RWPE2 (cell line): Measurements from ENCODE around the gene MIPEP.

Source experiments
- ATAC-seq: fragments of 200-7000 bp; cut with Tn5 transposase; 3 replicates; pipeline ENCODE4 v1.9.1; 2021; ENCODE audit warnings: low read depth
- DNase-seq: peaks from one replicate; pipeline ENCODE4 v3.0.0-alpha.2; 2020; ENCODE audit warnings: low spot score
- H3K27ac ChIP-seq: fragments of 450-650 bp; 2 replicates; pipeline ENCODE4 v1.5.1; 2017; ENCODE audit warnings: mild to moderate bottlenecking; ENCODE audit not compliant: poor library complexity, severe bottlenecking
- H3K27me3 ChIP-seq: fragments of 250-450 bp; sonication (Bioruptor Pico); 2 replicates; pipeline ENCODE4 v1.5.1; 2021; ENCODE audit warnings: mild to moderate bottlenecking, moderate library complexity; ENCODE audit not compliant: insufficient read depth, poor library complexity, severe bottlenecking
- H3K36me3 ChIP-seq: fragments of 250-450 bp; sonication (Bioruptor Pico); 2 replicates; pipeline ENCODE4 v1.5.1; 2020; ENCODE audit warnings: low read depth, mild to moderate bottlenecking, moderate library complexity
- H3K4me1 ChIP-seq: fragments of 250-450 bp; sonication (Bioruptor Pico); 2 replicates; pipeline ENCODE4 v1.5.1; 2021; ENCODE audit warnings: mild to moderate bottlenecking, moderate library complexity; ENCODE audit not compliant: insufficient read depth, poor library complexity, severe bottlenecking
- H3K4me3 ChIP-seq: fragments of 250-450 bp; sonication (Bioruptor Pico); 2 replicates; pipeline ENCODE4 v1.5.1; 2021; ENCODE audit warnings: mild to moderate bottlenecking, moderate library complexity; ENCODE audit not compliant: severe bottlenecking
- H3K9me3 ChIP-seq: fragments of 250-450 bp; sonication (Bioruptor Pico); 2 replicates; pipeline ENCODE4 v1.5.1; 2021; ENCODE audit warnings: mild to moderate bottlenecking, moderate library complexity; ENCODE audit not compliant: severe bottlenecking
- CTCF ChIP-seq: fragments of 450-650 bp; IDR thresholded peaks from one replicate; pipeline ENCODE4 v1.5.1; 2017; ENCODE audit warnings: mild to moderate bottlenecking, moderate library complexity; ENCODE audit not compliant: poor library complexity, severe bottlenecking

Gene MIPEP

GRCh38 chr13:23852351-23852750, 36.8 kb downstream of the MIPEP start:
- no peaks in the 10 kb centered on the region for H3K9me3 ChIP-seq
- TF ChIP-seq CTCF: no peak
- no peak for ATAC-seq
- H3K27me3 ChIP-seq: no peaks in the 10 kb centered on the region
- no peak for DNase-seq
- peaks cover 6% of the 10 kb centered on the region for H3K4me1 ChIP-seq
- no peak overlapping the region for H3K27ac ChIP-seq
- H3K36me3 ChIP-seq: peaks cover 3% of the 10 kb centered on the region
- no peak overlapping the region for H3K4me3 ChIP-seq

GRCh38 chr13:23851106-23851505, 38.1 kb downstream of the MIPEP start:
- H3K36me3 ChIP-seq: no peaks in the 10 kb centered on the region; the same call in 1 of the 2 replicates
- no peaks in the 10 kb centered on the region for H3K27me3 ChIP-seq
- no peak overlapping the region for H3K27ac ChIP-seq
- peaks cover 6% of the 10 kb centered on the region for H3K4me1 ChIP-seq
- H3K4me3 ChIP-seq: no peak overlapping the region
- no peak for ATAC-seq
- no peak for TF ChIP-seq CTCF
- DNase-seq: no peak
- no peaks in the 10 kb centered on the region for H3K9me3 ChIP-seq

GRCh38 chr13:23850134-23850533, 39.1 kb downstream of the MIPEP start:
- Histone ChIP-seq H3K9me3 (no peaks in the 10 kb centered on the region), H3K4me3 (no peak overlapping the region), H3K27me3 (no peaks in the 10 kb centered on the region), H3K36me3 (no peaks in the 10 kb centered on the region; the same call in 1 of the 2 replicates), H3K4me1 (peaks cover 6% of the 10 kb centered on the region), H3K27ac (no peak overlapping the region)
- no peak for ATAC-seq
- TF ChIP-seq CTCF: no peak
- DNase-seq: no peak

- H3K4me3 ChIP-seq: no peak overlapping the region
Measured at GRCh38 chr13:23849670-23850069, 39.5 kb downstream of the MIPEP start.

More at GRCh38 chr13:23849670-23850069, 39.5 kb downstream of the MIPEP start:
- Histone ChIP-seq H3K9me3 (no peaks in the 10 kb centered on the region), H3K27ac (no peak overlapping the region), H3K27me3 (no peaks in the 10 kb centered on the region), H3K4me1 (peaks cover 6% of the 10 kb centered on the region), H3K36me3 (no peaks in the 10 kb centered on the region; the same call in 1 of the 2 replicates)
- no peak for TF ChIP-seq CTCF
- DNase-seq (no peak), ATAC-seq (no peak)
